Activated naive CD8-positive, alpha-beta T cell (primary cell): ENCODE data around the gene UFSP1.
A peak's percentile ranks its signal among the peaks of the same experiment; 100 is the strongest.
"Not testable (repeated sequence)": the region's sequence is repeated elsewhere in the genome, so short reads cannot be mapped to it uniquely, and the experiment has no call there.

Source experiments
- H3K27ac Mint-ChIP-seq: one replicate; pipeline ENCODE4 v1.8.0; 2021; ENCODE audit warnings: mixed read lengths
- H3K27me3 Mint-ChIP-seq: one replicate; pipeline ENCODE4 v1.8.0; 2021; ENCODE audit warnings: mixed read lengths
- H3K36me3 Mint-ChIP-seq: one replicate; pipeline ENCODE4 v1.8.0; 2021; ENCODE audit warnings: mixed read lengths
- H3K4me1 Mint-ChIP-seq: one replicate; pipeline ENCODE4 v1.8.0; 2021; ENCODE audit warnings: low read depth, mixed read lengths
- H3K4me3 Mint-ChIP-seq: one replicate; pipeline ENCODE4 v1.8.0; 2021; ENCODE audit warnings: mild to moderate bottlenecking, mixed read lengths
- H3K9me3 Mint-ChIP-seq: one replicate; pipeline ENCODE4 v1.8.0; 2021; ENCODE audit warnings: low read depth, mixed read lengths

Gene UFSP1

DNA sequence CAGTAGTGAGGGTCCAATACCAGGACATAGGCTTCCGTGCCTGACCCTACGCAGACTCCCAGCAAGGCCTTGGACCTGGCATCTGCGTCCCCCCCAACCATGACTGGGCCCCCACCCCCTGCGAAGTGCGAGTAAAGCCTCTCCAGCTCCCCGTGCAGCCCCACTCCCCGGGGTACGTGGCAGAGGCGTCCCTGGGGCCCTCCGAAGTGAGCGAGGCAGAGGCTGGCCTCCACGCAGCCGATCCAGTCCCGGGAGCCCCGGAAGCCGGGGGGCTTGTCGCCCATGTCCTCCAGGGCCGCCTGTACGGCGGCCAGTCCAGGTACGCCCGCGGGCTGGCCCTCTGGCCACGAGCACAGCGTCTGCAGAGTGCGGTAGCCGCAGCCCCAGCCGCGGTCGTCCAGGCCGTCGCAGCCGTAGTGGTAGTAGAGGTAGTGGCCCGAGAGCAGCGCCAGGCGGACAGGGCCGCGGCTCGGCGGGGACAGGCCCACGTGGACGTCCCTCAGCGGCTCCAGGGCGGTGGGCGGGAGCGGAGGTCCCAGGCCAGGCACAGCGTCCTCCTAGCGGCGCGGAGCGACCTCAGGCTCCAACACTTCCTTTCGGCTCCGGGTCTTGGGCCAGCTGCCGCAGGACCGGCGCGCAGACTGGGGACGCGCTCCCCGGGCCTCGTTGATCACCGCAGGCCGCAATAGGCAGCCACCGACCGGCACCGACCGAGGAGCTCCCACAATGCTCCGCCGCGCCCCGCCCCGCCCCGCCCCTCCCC lies at the start of gene UFSP1:
TSS of gene UFSP1 (minus strand) at position 728 of the 763 bp plus-strand sequence. CDS start at position 284, 444 bp downstream.
- Mint-ChIP-seq H3K36me3 (peaks cover 20% of the 10 kb centered on the region), H3K27ac (peak within 1 kb of the TSS; percentile 90), H3K27me3 (peaks cover 3% of the 10 kb centered on the region), H3K4me1 (peaks cover 42% of the 10 kb centered on the region), H3K4me3 (peak within 1 kb of the TSS; percentile 90), H3K9me3 (no peaks in the 10 kb centered on the region)

- not testable (repeated sequence) for H3K4me1 Mint-ChIP-seq, H3K4me3 Mint-ChIP-seq, H3K27me3 Mint-ChIP-seq, H3K36me3 Mint-ChIP-seq, H3K27ac Mint-ChIP-seq
- H3K9me3 Mint-ChIP-seq, result peaks cover 11% of the 10 kb centered on the region
Observed at GRCh38 chr7:100936167-100936566, 46.7 kb upstream of the UFSP1 start.

DNA sequence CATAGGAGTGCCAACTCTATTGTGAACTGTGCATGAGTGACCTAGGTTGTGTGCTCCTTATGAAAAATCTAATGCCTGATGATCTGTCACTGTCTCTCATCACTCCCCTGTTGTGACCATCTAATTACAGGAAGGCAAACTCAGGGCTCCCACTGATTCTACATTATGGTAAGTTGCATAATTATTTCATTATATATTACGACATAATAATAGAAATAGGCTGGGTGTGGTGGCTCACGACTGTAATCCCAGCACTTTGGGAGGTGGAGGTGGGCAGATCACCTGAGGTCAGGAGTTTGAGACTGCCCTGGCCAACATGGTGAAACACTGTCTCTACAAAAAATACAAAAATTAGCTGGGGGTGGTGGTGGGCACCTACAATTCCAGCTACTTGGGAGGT lies 45.9 kb upstream of the UFSP1 start:
- H3K36me3 Mint-ChIP-seq, H3K27me3 Mint-ChIP-seq, H3K27ac Mint-ChIP-seq, H3K4me1 Mint-ChIP-seq, H3K4me3 Mint-ChIP-seq: not testable (repeated sequence)
- H3K9me3 Mint-ChIP-seq, result peaks cover 10% of the 10 kb centered on the region

DNA sequence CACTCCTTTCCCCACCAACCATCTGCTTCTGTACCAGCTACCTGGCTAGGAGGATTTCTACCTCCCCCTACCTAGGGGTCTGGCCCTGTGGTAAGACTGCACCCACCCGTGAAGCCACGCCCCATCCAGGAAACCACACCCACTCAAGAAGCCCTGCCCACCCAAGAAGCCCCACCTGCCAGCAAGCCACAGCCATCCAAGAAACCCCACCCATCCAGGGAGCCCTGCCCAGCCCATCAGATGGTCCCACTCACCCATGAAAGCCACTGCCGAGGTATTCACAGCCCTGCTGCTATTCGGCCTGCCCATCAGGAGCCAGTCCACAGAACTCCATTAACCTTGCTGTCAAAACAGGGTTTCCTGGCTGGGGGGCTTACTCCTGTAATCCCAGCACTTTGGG lies 44.2 kb upstream of the UFSP1 start:
- Mint-ChIP-seq H3K27me3 (peaks cover 8% of the 10 kb centered on the region), H3K36me3 (no peaks in the 10 kb centered on the region), H3K4me3 (no peak overlapping the region), H3K9me3 (peaks cover 5% of the 10 kb centered on the region), H3K4me1 (no peaks in the 10 kb centered on the region), H3K27ac (no peak overlapping the region)

DNA sequence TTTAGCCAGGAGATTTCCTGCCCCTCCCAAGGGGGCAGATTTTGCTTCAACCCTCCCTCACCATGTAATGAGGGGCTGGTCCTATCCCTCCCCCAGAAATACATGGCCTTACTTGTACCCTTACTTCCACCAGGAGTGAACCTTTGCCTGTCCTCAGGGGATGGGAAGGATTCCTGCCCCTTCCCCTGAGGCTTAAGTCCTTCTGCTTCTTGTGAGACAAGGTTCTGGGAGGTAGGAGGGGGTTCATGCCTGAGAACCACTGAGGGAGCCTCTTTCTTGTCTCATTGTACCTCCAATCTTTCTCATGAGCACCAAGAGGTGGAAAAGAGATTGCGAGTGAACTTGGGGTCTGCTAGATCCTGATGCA lies 40.3 kb upstream of the UFSP1 start:
- Mint-ChIP-seq H3K36me3 (no peaks in the 10 kb centered on the region), H3K27ac (no peak overlapping the region), H3K27me3 (peaks cover 8% of the 10 kb centered on the region), H3K4me3 (no peak overlapping the region), H3K9me3 (peaks cover 5% of the 10 kb centered on the region), H3K4me1 (no peaks in the 10 kb centered on the region)

GRCh38 chr7:100923616-100924015 lies 34.1 kb upstream of the UFSP1 start:
- H3K27me3 Mint-ChIP-seq, H3K27ac Mint-ChIP-seq, H3K4me3 Mint-ChIP-seq, H3K9me3 Mint-ChIP-seq, H3K36me3 Mint-ChIP-seq, H3K4me1 Mint-ChIP-seq: not testable (repeated sequence)

GRCh38 chr7:100921039-100921438 lies 31.5 kb upstream of the UFSP1 start:
- peaks cover 9% of the 10 kb centered on the region for H3K27me3 Mint-ChIP-seq
- no peaks in the 10 kb centered on the region for H3K36me3 Mint-ChIP-seq
- no peaks in the 10 kb centered on the region for H3K9me3 Mint-ChIP-seq
- H3K27ac Mint-ChIP-seq, result no peak overlapping the region
- H3K4me1 Mint-ChIP-seq, result no peaks in the 10 kb centered on the region
- H3K4me3 Mint-ChIP-seq, result no peak overlapping the region

GRCh38 chr7:100919779-100920437 lies 30.4 kb upstream of the UFSP1 start:
- not testable (repeated sequence) for H3K27me3 Mint-ChIP-seq, H3K4me3 Mint-ChIP-seq, H3K36me3 Mint-ChIP-seq, H3K9me3 Mint-ChIP-seq, H3K4me1 Mint-ChIP-seq, H3K27ac Mint-ChIP-seq

DNA sequence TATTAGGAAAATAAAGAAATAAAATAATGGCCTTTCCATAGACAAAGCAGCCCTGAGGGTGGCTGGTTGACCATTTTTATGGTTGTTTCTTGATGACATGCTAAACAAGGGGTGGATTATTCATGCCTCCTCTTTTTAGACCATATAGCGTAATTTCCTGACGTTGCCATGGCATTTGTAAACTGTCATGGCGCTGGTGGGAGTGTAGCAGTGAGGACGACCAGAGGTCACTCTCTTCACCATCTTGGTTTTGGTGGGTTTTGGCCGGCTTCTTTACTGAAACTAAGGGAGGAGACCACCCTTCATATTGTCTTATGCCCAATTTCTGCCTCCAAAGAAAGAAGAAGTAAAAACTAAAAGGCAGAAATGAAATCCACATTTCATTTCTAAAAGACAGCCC lies 29.8 kb upstream of the UFSP1 start:
- H3K4me1 Mint-ChIP-seq, H3K27ac Mint-ChIP-seq, H3K9me3 Mint-ChIP-seq, H3K36me3 Mint-ChIP-seq, H3K4me3 Mint-ChIP-seq, H3K27me3 Mint-ChIP-seq: not testable (repeated sequence)

DNA sequence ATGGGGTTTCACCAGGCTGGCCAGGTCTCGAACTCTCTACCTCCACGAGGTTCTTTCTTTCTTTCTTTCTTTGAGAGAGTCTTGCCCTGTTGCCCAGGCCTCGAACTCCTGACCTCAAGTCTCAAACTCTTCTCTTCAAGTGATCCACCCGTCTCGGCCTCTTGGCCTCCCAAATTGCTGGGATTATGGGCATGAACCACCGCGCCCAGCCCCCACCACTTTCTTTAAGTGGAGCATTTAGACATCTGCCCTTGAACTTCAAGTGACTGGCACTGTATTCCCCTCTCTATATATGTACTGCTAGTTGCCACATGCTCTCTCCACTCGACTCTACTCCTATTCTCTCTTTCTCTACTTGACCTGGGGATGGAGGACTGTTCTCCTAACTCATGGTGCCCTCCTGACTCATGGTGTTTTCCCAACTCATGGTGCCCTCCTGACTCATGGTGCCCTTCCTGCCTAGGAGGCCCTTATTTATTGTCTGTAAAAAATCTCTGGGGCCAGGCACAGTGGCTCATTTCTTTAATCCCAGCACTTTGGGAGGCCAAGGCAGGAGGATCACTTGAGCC lies 25.4 kb upstream of the UFSP1 start:
- Mint-ChIP-seq H3K9me3 (no peaks in the 10 kb centered on the region), H3K4me3 (no peak overlapping the region), H3K36me3 (peaks cover 3% of the 10 kb centered on the region), H3K4me1 (no peaks in the 10 kb centered on the region), H3K27me3 (peaks cover 7% of the 10 kb centered on the region), H3K27ac (no peak overlapping the region)

DNA sequence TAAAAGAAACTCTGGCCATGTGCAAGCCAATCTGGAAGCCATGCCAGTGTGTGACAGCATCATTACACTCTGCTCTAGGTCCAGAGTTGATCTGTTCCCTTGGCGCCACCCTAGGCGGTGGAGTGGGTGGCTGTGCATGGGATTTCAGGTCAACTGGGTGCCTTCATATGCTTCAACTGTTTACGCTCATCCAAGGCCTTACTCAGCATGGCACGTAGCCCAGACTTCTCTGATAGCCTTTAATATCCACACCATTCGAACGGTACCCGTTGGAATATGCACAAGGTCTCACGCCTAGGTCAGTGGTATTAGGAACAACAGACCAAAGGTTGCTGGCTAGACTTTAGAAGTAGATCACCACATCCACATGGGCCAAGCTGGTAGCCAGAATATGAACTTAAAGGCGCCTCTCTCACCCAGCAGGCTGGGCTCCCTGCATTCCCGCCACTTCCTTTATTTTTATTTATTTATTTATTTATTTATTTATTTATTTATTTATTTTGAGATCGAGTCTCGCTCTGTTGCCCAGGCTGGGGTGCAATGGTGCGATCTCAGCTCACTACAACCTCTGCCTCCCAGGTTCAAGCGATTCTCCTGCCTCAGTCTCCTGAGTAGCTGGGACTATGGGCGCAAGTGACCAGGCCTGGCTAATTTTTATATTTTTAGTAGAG lies 24.8 kb upstream of the UFSP1 start:
- no peak overlapping the region for H3K4me3 Mint-ChIP-seq
- H3K27me3 Mint-ChIP-seq, result peaks cover 7% of the 10 kb centered on the region
- no peaks in the 10 kb centered on the region for H3K4me1 Mint-ChIP-seq
- H3K27ac Mint-ChIP-seq, result no peak overlapping the region
- no peaks in the 10 kb centered on the region for H3K9me3 Mint-ChIP-seq
- H3K36me3 Mint-ChIP-seq, result peaks cover 3% of the 10 kb centered on the region

DNA sequence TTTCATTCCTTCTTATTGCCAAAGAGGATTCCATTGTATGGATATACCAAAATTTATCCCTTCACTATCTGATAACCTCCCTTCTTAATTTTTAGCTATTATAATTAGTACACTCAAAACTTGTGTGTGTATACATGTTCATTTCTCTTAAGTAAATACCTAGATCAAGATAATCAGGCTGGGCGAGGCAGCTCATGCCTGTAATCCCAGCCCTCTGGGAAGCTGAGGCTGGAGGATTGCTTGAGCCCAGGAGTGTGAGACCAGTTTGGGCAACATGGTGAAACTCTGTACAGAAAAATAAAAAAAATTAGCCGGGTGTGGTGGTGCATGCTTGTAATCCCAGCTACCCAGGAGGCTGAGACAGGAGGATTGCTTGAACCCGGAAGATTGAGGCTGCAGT lies 22.0 kb upstream of the UFSP1 start:
- peaks cover 6% of the 10 kb centered on the region for H3K27me3 Mint-ChIP-seq
- H3K36me3 Mint-ChIP-seq, result peaks cover 3% of the 10 kb centered on the region
- no peak overlapping the region for H3K27ac Mint-ChIP-seq
- no peak overlapping the region for H3K4me3 Mint-ChIP-seq
- no peaks in the 10 kb centered on the region for H3K9me3 Mint-ChIP-seq
- H3K4me1 Mint-ChIP-seq, result no peaks in the 10 kb centered on the region

GRCh38 chr7:100910443-100910842 lies 20.9 kb upstream of the UFSP1 start:
- not testable (repeated sequence) for H3K9me3 Mint-ChIP-seq, H3K27ac Mint-ChIP-seq, H3K4me3 Mint-ChIP-seq, H3K4me1 Mint-ChIP-seq, H3K36me3 Mint-ChIP-seq, H3K27me3 Mint-ChIP-seq

GRCh38 chr7:100908512-100908911 lies 19.0 kb upstream of the UFSP1 start:
- H3K27ac Mint-ChIP-seq, result no peak overlapping the region
- H3K4me3 Mint-ChIP-seq, result no peak overlapping the region
- no peaks in the 10 kb centered on the region for H3K36me3 Mint-ChIP-seq
- H3K4me1 Mint-ChIP-seq, result no peaks in the 10 kb centered on the region
- no peaks in the 10 kb centered on the region for H3K9me3 Mint-ChIP-seq
- H3K27me3 Mint-ChIP-seq, result peaks cover 6% of the 10 kb centered on the region

GRCh38 chr7:100902638-100903037 lies 13.1 kb upstream of the UFSP1 start:
- peaks cover 15% of the 10 kb centered on the region for H3K27me3 Mint-ChIP-seq
- H3K36me3 Mint-ChIP-seq, result no peaks in the 10 kb centered on the region
- H3K4me1 Mint-ChIP-seq, result no peaks in the 10 kb centered on the region
- no peaks in the 10 kb centered on the region for H3K9me3 Mint-ChIP-seq
- no peak overlapping the region for H3K27ac Mint-ChIP-seq
- H3K4me3 Mint-ChIP-seq, result no peak overlapping the region
